GM21423 (cell line): ENCODE data around the gene BRAT1.

ENCODE experiments used
- ATAC-seq: cut with Tn5 transposase; IDR thresholded peaks from one replicate; pipeline ENCODE4 v1.9.1; 2021; ENCODE audit warnings: mild to moderate bottlenecking, moderate library complexity; ENCODE audit not compliant: unreplicated experiment

Gene BRAT1

GRCh38 chr7:2514473-2515423 is 40.6 kb downstream of the BRAT1 start:
- no peak for ATAC-seq

- no peak for ATAC-seq
Observed at GRCh38 chr7:2513702-2514101, 41.6 kb downstream of the BRAT1 start.

- ATAC-seq, result no peak
Observed at GRCh38 chr7:2512713-2513112, 42.6 kb downstream of the BRAT1 start.

GRCh38 chr7:2512179-2512661 is 43.1 kb downstream of the BRAT1 start:
- no peak for ATAC-seq

GRCh38 chr7:2511769-2512168 is 43.6 kb downstream of the BRAT1 start:
- ATAC-seq, result no peak

DNA sequence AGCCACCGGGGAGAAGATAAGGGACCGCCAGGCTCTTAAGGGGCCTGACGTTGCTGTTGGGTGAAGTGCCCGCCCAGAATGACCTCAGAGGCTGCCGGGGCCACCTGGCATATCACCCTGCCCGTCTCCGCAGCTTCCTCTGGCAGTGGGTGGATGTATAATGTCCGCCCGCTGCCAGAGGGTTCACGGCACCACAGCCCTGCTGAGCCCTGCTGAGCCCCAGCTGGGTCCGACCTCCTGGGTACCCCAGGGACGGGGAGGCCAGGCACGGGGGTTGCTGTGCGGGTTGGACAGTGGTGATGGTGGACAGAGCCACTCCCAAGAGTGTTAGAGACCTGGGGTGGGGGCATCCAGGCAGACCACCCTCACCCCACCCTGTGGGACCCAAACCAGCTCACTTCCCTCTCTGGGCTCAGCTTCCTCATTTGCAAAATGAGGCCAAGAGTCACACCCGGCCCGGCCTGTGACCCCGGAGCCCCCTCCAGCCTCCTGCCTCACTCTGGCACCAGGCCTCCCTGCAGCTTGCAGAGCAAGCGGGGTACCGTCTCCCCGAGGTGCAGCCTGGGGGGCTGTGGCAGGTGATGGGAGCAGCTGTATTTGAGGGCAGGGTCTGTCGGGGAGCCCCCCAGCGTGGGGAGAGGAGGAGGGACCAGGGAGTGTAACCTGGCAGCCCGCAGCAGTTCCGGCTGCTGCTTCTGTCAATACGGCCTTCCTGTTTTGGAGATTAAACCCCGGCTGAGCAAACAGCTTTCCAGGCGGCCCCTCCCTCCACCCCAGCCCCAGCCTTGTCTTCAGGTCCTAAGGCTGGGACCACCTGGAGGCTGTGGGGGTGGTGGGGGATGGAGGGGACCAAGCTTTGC is 44.2 kb downstream of the BRAT1 start:
- ATAC-seq, result peak; percentile 24

DNA sequence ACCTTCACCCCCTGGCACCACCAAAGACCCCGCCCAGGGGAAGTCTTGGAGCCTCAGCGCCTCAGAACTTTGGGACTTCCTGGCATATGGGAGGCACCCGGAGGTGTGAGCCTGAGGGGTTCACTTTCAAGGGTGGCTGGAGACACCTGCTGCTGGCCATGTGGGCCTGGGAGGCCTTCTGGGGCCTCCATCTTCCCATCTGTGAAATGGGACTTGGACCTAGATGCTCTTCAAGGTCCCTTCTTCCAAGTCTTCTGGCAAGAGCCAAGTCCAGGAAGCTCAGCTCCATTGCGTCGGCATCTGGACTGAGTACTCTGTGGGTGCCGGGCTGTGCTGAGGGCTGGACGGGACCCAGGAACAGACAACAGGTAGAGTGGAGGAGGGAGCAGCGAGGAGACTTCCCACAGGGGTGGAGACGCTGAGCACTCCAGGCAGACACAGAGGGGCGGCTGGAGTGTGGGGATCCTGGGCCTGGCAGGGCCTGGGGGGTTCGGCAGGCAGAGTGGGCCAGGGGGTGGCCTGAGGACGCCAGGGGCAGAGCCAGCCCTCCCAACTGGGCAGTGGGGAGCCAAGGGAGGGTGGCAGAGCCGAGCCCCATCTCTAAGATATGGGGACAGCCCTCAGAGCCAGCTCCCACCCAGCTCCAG is 45.1 kb downstream of the BRAT1 start:
- ATAC-seq, result no peak

DNA sequence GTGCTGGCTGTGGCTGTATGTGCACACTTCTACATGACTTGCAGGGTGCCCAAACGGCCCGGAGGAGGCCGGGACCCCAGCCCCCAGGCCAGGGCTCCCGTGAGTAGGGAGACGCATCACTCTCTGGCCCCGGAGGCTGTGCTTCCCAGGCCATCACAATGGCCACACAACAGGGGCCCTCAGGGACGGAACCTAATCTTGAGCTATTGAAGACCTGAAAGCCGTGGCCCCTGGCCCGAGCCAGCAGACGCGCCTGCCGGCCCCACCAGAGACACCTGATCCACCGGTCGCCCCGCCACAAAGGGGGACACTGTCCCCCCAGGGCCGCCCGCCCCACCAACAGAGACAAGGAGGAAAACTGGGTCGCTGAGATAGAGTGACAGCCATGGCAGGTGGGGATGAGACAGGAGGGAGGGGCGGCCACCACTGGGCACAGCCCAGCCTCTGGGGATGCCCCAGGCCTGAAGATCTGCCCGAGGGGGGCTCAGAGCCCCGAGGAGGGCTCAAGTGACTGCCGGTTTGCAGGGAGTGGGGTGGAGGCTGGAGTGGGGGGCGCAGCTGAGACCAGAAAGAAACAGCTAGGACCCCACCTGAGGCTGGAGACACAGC is 45.9 kb downstream of the BRAT1 start:
- ATAC-seq, result no peak

DNA sequence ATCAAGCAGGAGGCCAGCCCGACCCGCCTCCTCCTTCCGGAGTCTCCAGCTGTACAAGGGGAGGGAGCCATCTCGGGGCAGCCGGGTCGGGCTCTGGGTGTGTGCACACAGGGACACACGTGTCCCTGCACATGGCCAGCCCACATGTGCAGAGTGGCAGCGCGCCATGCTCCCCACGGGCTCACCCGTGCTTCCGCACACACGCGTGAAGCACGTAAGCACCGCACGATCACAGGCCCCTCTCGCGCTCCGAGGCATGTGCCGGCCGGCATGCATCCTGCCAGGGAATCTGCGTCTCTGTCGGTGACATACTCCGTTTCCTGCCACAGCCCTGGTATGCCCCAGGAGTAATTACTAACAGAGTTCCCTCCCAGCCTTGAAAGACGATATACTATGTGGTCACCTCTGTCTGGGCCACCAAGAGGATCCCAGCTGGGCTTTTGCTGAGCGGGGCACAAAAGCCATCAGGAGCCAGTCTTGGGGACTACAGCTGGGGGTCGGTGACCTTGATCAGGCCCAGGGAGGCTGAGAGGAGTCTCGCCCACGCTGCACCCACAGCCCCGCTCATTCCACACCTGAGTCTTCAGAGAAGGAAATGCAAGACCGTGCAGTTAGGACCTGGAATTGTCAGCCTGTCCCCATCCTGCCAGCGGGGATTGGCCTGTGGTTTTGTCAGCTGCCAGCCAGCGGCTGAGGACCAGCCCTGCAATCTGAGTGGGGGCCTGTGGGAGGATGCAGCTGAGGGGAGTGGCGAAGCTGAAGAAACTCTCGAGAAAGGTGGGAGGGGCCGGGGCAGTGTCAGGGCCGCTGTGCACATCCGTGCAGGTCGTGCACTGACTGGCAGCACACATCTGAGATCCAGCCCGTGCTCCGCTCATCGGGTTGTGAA is 46.8 kb downstream of the BRAT1 start:
- ATAC-seq, result peak; percentile 58

DNA sequence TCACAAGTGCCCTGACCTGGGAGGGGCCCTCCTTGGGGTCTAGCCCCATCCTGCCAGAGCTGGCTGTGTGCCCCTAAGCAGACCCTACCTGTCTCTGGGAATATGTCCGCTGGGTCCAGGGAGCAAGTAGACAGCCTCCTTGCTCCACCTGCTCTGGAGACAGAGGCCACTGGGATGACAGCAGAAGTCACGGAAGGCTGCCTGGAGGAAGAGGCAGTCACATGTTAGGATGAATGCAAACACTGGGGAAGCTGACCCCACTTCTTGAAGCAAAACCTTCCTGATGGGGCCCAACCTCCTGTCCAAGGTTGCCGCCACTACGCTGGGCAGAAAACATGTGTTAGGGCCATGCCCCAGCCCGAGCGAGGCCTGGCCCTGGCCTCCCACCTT is 47.4 kb downstream of the BRAT1 start:
- no peak for ATAC-seq

DNA sequence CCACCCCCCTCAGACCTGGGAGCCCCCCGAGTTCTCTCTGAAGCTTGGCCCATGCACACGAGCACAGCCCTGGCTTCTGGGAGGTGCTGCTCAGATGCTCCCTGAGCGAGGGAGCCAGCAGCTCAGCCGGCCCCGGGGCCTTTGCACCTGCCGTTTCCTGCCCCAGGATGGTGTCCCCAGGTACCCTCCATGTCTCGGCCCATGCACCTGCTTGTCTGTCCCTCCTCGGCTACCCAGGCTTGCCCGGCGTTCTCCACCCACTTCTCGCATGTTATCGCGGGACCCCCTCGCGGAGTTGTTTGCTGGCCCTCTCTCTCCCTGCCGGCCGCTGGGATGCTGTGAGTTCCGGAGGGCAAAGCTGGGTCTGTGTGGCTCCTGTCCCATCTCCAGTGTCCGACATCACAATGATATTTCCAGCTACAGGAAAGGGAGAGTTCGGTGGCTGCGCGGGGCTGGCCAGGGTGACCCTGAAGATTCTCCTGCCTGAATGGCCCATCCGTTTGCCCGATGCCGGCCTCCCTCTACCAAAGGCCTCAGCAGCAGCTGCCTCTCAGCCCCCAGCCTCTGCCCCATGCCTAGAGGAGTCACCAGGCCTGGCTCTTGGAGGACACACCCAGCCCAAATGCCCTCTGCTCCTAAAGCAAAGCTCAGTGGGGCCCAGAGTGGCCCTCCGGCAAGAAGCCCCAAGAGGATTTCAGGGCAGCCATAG is 48.0 kb downstream of the BRAT1 start:
- no peak for ATAC-seq

DNA sequence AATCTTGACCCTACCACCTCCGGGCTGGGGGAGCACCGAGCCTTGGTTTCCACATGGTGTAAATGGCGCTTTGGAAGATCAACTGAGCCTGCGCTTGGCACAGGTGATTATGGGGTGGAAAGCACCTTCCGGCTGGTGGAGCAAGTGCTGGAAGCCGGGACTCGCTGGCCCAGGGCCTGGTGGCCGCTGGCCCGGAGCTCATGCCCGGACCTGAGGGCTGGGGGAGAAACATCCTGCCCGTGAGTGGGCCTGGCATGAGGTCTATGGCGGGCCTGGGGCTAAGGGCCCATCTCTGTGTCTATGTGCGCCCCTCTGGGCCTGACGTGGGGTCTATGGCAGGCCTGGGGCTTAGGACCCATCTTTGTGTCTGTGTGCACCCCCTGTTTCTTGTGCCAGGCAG is 49.9 kb downstream of the BRAT1 start:
- ATAC-seq, result no peak

GRCh38 chr7:2504889-2505375 is 50.4 kb downstream of the BRAT1 start:
- ATAC-seq, result no peak

DNA sequence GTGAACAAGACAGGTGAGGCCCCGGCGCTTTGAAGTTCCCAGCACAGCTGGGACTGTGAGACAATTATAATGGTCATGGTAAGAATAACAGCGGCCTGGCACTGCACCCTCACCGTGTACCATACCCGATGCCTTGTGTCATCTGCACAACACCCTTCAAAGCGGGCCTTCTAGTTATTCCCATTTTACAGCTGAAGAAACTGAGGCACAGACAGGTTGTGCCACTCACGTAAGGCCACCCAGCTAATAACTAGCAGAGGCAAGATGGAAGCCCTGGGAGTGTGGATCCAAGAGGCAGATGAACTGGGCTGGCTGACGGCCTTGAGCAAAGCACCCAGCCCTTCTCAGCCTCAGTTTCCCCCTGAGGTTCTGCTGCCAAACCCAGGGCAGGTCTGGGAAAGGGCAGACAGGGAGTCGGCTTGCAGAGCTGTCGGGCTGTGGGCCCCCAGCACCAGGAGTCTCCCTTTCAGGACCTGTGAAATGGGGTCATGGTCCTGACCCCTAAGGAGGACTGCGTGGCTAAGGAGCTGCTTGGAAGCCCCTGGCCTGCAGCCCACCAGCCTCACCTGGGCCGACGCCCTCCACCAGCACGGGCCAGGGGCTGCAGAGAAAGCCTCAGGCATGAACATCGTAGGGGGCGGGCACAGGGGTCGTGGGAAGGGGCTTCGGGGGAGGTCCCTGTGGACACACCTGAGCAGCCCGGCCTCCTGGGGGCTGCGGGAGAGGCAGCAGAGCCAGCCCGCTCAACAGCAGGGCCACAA is 51.0 kb downstream of the BRAT1 start:
- no peak for ATAC-seq

- no peak for ATAC-seq
Observed at GRCh38 chr7:2503056-2503941, 52.0 kb downstream of the BRAT1 start.

GRCh38 chr7:2502647-2502966 is 52.7 kb downstream of the BRAT1 start:
- no peak for ATAC-seq

- no peak for ATAC-seq
Observed at GRCh38 chr7:2501947-2502646, 53.2 kb downstream of the BRAT1 start.
